MM.1S (cell line): Measurements from ENCODE around the gene CLN5.

ENCODE experiments used
- DNase-seq: peaks from one replicate; pipeline ENCODE4 v3.0.0-alpha.2; 2015
- H2AFZ ChIP-seq: fragments of 300-600 bp; sonication (generic); 2 replicates; pipeline ENCODE4 v1.6.0; 2016; ENCODE audit warnings: antibody characterized with exemption, low read length
- H3F3A ChIP-seq: fragments of 300-600 bp; sonication (generic); 2 replicates; pipeline ENCODE4 v1.6.1; 2016; ENCODE audit warnings: mild to moderate bottlenecking, antibody characterized with exemption, low read length, moderate library complexity, mixed read lengths; ENCODE audit not compliant: insufficient read depth
- H3K27ac ChIP-seq: fragments of 300-600 bp; sonication (generic); 2 replicates; pipeline ENCODE4 v1.5.1; 2016; ENCODE audit warnings: mild to moderate bottlenecking, low read length
- H3K27me3 ChIP-seq: fragments of 300-600 bp; sonication (generic); replicated peaks from 2 replicates; pipeline ENCODE4 v1.6.0; 2016; ENCODE audit warnings: low read length; ENCODE audit not compliant: insufficient read depth
- H3K36me3 ChIP-seq: fragments of 300-600 bp; sonication (generic); replicated peaks from 2 replicates; pipeline ENCODE4 v1.6.1; 2016; ENCODE audit warnings: mild to moderate bottlenecking, low read length, mixed read lengths; ENCODE audit not compliant: insufficient read depth
- H3K4me1 ChIP-seq: fragments of 300-600 bp; sonication (generic); 2 replicates; pipeline ENCODE4 v1.6.1; 2016; ENCODE audit warnings: low read length, mixed read lengths
- H3K4me2 ChIP-seq: fragments of 300-600 bp; sonication (generic); 2 replicates; pipeline ENCODE4 v1.6.0; 2016; ENCODE audit warnings: low read depth, low read length
- H3K4me3 ChIP-seq: fragments of 300-600 bp; sonication (generic); 2 replicates; pipeline ENCODE4 v1.5.1; 2016; ENCODE audit warnings: low read length, mixed read lengths
- H3K79me2 ChIP-seq: fragments of 300-600 bp; sonication (generic); 2 replicates; pipeline ENCODE4 v1.6.1; 2016; ENCODE audit warnings: mixed run types, low read length, mixed read lengths
- H3K9ac ChIP-seq: fragments of 300-600 bp; sonication (generic); 2 replicates; pipeline ENCODE4 v1.6.1; 2016; ENCODE audit warnings: low read length, mixed read lengths
- H3K9me2 ChIP-seq: fragments of 300-600 bp; sonication (generic); replicated peaks from 2 replicates; pipeline ENCODE4 v1.6.1; 2016; ENCODE audit warnings: mild to moderate bottlenecking, low read length, mixed read lengths; ENCODE audit not compliant: insufficient read depth
- H3K9me3 ChIP-seq: fragments of 300-600 bp; sonication (generic); replicated peaks from 2 replicates; pipeline ENCODE4 v1.6.1; 2016; ENCODE audit warnings: mild to moderate bottlenecking, low read length, mixed read lengths; ENCODE audit not compliant: insufficient read depth
- H4K20me1 ChIP-seq: fragments of 300-600 bp; sonication (generic); 2 replicates; pipeline ENCODE4 v1.6.1; 2016; ENCODE audit warnings: mild to moderate bottlenecking, low read length, moderate library complexity, mixed read lengths; ENCODE audit not compliant: insufficient read depth
- CTCF ChIP-seq: fragments of 300-600 bp; sonication (generic); IDR thresholded peaks from 2 replicates; pipeline ENCODE4 v1.5.1; 2016; ENCODE audit warnings: antibody characterized with exemption, low read length, mixed read lengths
- EZH2 ChIP-seq: fragments of 300-600 bp; sonication (generic); optimal IDR thresholded peaks from 2 replicates; pipeline ENCODE3; 2017; ENCODE audit warnings: low read depth, mild to moderate bottlenecking, antibody characterized with exemption, low read length, mixed read lengths
- EZH2phosphoT487 ChIP-seq: fragments of 300-600 bp; sonication (generic); IDR thresholded peaks from 2 replicates; pipeline ENCODE4 v1.6.1; 2018; ENCODE audit warnings: antibody characterized with exemption, low read length

CLN5 gene

GRCh38 chr13:76980075-76980718, 11.7 kb upstream of the CLN5 start:
- H3K27me3 ChIP-seq: no peaks in the 10 kb centered on the region
- no peak overlapping the region for H3K27ac ChIP-seq
- no peaks in the 10 kb centered on the region for H3F3A ChIP-seq
- H3K9me2 ChIP-seq: no peaks in the 10 kb centered on the region
- DNase-seq: peak; percentile 71
- TF ChIP-seq EZH2phosphoT487 (no peak), CTCF (peak; percentile 92), EZH2 (no peak)
- H3K9me3 ChIP-seq: no peaks in the 10 kb centered on the region
- peak overlapping the region; percentile 54 for H3K4me2 ChIP-seq
- no peak overlapping the region for H3K9ac ChIP-seq
- no peaks in the 10 kb centered on the region for H3K4me1 ChIP-seq
- no peaks in the 10 kb centered on the region for H3K36me3 ChIP-seq
- H2AFZ ChIP-seq: peak overlapping the region; percentile 35
- no peaks in the 10 kb centered on the region for H3K79me2 ChIP-seq
- H3K4me3 ChIP-seq: peak overlapping the region; percentile 38; the same call in 1 of the 2 replicates
- H4K20me1 ChIP-seq: no peaks in the 10 kb centered on the region

DNA sequence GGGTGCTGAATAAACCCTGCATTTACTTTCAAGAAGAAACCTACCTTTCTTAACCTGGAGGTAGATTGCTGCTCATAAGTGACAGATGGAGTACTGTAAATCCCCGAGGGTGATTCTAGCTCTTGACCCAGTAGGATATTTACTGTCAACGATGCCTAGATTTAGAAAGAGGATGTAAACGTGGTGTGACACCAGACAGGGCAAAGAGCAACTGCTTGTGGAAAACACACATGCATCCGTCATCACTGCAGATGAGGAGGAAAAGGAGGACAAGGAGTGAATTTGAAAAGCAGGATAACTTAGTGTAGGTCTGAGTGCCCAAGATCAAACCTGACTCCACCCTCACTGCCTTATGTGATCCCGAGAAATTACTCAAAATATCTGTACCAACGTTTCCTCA, 9.8 kb upstream of the CLN5 start:
- Histone ChIP-seq H3K27me3 (no peaks in the 10 kb centered on the region), H3F3A (no peaks in the 10 kb centered on the region), H4K20me1 (no peaks in the 10 kb centered on the region), H2AFZ (no peak overlapping the region), H3K36me3 (no peaks in the 10 kb centered on the region), H3K27ac (no peak overlapping the region), H3K4me1 (no peaks in the 10 kb centered on the region), H3K4me2 (no peak overlapping the region), H3K9ac (no peak overlapping the region), H3K4me3 (no peak overlapping the region), H3K9me2 (no peaks in the 10 kb centered on the region), H3K9me3 (no peaks in the 10 kb centered on the region), H3K79me2 (no peaks in the 10 kb centered on the region)
- DNase-seq: no peak
- TF ChIP-seq EZH2phosphoT487: no peak
- TF ChIP-seq EZH2: no peak
- TF ChIP-seq CTCF: no peak

GRCh38 chr13:76983676-76984075, 8.2 kb upstream of the CLN5 start:
- Histone ChIP-seq H3K4me2 (no peak overlapping the region), H3F3A (no peaks in the 10 kb centered on the region), H3K9me3 (no peaks in the 10 kb centered on the region), H3K4me3 (no peak overlapping the region), H2AFZ (no peak overlapping the region), H3K27ac (no peak overlapping the region), H3K9ac (no peak overlapping the region), H3K27me3 (no peaks in the 10 kb centered on the region), H3K36me3 (no peaks in the 10 kb centered on the region), H3K79me2 (no peaks in the 10 kb centered on the region), H3K4me1 (no peaks in the 10 kb centered on the region), H4K20me1 (no peaks in the 10 kb centered on the region), H3K9me2 (no peaks in the 10 kb centered on the region)
- TF ChIP-seq CTCF: no peak
- no peak for TF ChIP-seq EZH2
- TF ChIP-seq EZH2phosphoT487: no peak
- no peak for DNase-seq
